GM23338 (cell line): ENCODE results near the gene STOM. TPM values are rescaled to one million over a fixed set of nuclear protein-coding genes. Genes with fewer than 3 reads are reported as not detected.

Experiments used
- ATAC-seq: fragments of 200-7000 bp; cut with Tn5 transposase; 3 replicates; pipeline ENCODE4 v1.9.1; 2020
- DNase-seq: peaks from one replicate; pipeline ENCODE4 v3.0.0-alpha.2; 2015; ENCODE audit warnings: low spot score
- H2AFZ ChIP-seq: fragments of 200-600 bp; sonication (generic); 2 replicates; pipeline ENCODE4 v1.8.0; 2016; ENCODE audit warnings: antibody characterized with exemption, mild to moderate bottlenecking, moderate library complexity
- H3F3A ChIP-seq: fragments of 200-600 bp; sonication (generic); replicated peaks from 2 replicates; pipeline ENCODE4 v1.8.0; 2017; ENCODE audit warnings: antibody characterized with exemption, mixed run types, low read depth
- H3K27ac ChIP-seq: fragments of 200-600 bp; sonication (generic); 2 replicates; pipeline ENCODE4 v1.6.1; 2016; ENCODE audit warnings: low read depth
- H3K27me3 ChIP-seq: fragments of 200-600 bp; sonication (generic); 2 replicates; pipeline ENCODE4 v1.8.0; 2016; ENCODE audit warnings: mild to moderate bottlenecking, mixed run types, moderate library complexity; ENCODE audit not compliant: insufficient read depth
- H3K36me3 ChIP-seq: fragments of 200-600 bp; sonication (generic); 2 replicates; pipeline ENCODE4 v1.8.0; 2016; ENCODE audit warnings: mild to moderate bottlenecking; ENCODE audit not compliant: insufficient read depth
- H3K4me1 ChIP-seq: fragments of 200-600 bp; sonication (generic); 2 replicates; pipeline ENCODE4 v1.8.0; 2016; ENCODE audit warnings: mild to moderate bottlenecking, moderate library complexity; ENCODE audit not compliant: insufficient read depth
- H3K4me2 ChIP-seq: fragments of 200-600 bp; sonication (generic); 2 replicates; pipeline ENCODE4 v1.7.1; 2017; ENCODE audit warnings: mixed run types
- H3K4me3 ChIP-seq: fragments of 200-600 bp; sonication (generic); 2 replicates; pipeline ENCODE4 v1.6.1; 2016; ENCODE audit warnings: mixed run types
- H3K79me2 ChIP-seq: fragments of 200-600 bp; sonication (generic); replicated peaks from 2 replicates; pipeline ENCODE4 v1.8.0; 2017; ENCODE audit warnings: mild to moderate bottlenecking; ENCODE audit not compliant: insufficient read depth
- H3K9me2 ChIP-seq: fragments of 200-600 bp; sonication (generic); 2 replicates; pipeline ENCODE4 v1.8.0; 2017; ENCODE audit not compliant: insufficient read depth
- H4K20me1 ChIP-seq: fragments of 200-600 bp; sonication (generic); replicated peaks from 2 replicates; pipeline ENCODE4 v1.8.0; 2017; ENCODE audit warnings: mild to moderate bottlenecking; ENCODE audit not compliant: insufficient read depth
- H3K27ac Mint-ChIP-seq: 2 replicates; pipeline ENCODE4 v1.8.0; 2020; ENCODE audit warnings: inconsistent platforms, mild to moderate bottlenecking, moderate library complexity, mixed read lengths
- H3K27me3 Mint-ChIP-seq: 3 replicates; pipeline ENCODE4 v1.8.0; 2022; ENCODE audit warnings: low read depth, mild to moderate bottlenecking, moderate library complexity, mixed read lengths, inconsistent platforms; ENCODE audit not compliant: insufficient read depth, poor library complexity
- H3K36me3 Mint-ChIP-seq: 3 replicates; pipeline ENCODE4 v1.8.0; 2021; ENCODE audit warnings: low read depth, mild to moderate bottlenecking, inconsistent platforms, moderate library complexity, mixed read lengths
- H3K4me1 Mint-ChIP-seq: 3 replicates; pipeline ENCODE4 v1.8.0; 2020; ENCODE audit warnings: mild to moderate bottlenecking, inconsistent platforms, mixed read lengths
- H3K4me3 Mint-ChIP-seq: 3 replicates; pipeline ENCODE4 v1.8.0; 2021; ENCODE audit warnings: moderate library complexity, mild to moderate bottlenecking, inconsistent platforms, mixed read lengths
- H3K9me3 Mint-ChIP-seq: 3 replicates; pipeline ENCODE4 v1.8.0; 2020; ENCODE audit warnings: moderate library complexity, mild to moderate bottlenecking, inconsistent platforms, mixed read lengths
- CREB1 ChIP-seq: fragments of 250-450 bp; sonication (Bioruptor Pico); IDR thresholded peaks from 2 replicates; pipeline ENCODE4 v1.5.0; 2020; ENCODE audit warnings: low read depth, mild to moderate bottlenecking, moderate library complexity
- EZH2 ChIP-seq: fragments of 200-600 bp; sonication (generic); IDR thresholded peaks from one replicate; pipeline ENCODE4 v1.8.0; 2017; ENCODE audit warnings: antibody characterized with exemption, mild to moderate bottlenecking, low read depth; ENCODE audit not compliant: unreplicated experiment
- EZH2phosphoT487 ChIP-seq: fragments of 200-600 bp; sonication (generic); IDR thresholded peaks from one replicate; pipeline ENCODE4 v1.8.1; 2018; ENCODE audit warnings: antibody characterized with exemption; ENCODE audit not compliant: unreplicated experiment
- REST ChIP-seq: IDR thresholded peaks from one replicate; pipeline ENCODE4 v1.6.1; 2018; ENCODE audit warnings: antibody characterized with exemption; ENCODE audit not compliant: unreplicated experiment
- STAT1 ChIP-seq: IDR thresholded peaks from one replicate; pipeline ENCODE4 v1.6.1; 2016; ENCODE audit warnings: antibody characterized with exemption; ENCODE audit not compliant: unreplicated experiment
- ZNF331 ChIP-seq: fragments of 250-450 bp; sonication (Bioruptor Pico); IDR thresholded peaks from 2 replicates; pipeline ENCODE4 v1.5.0; 2020; ENCODE audit warnings: low read depth, mild to moderate bottlenecking, moderate library complexity
- polyA plus RNA-seq: library from polyadenylated mRNA; unstranded; fragments of >200 nt; fragmentation: Nextera tagmentation; extraction: Ambion mirVana; gene quantifications from 2 replicates; pipeline ENCODE4 v1.2.1, GENCODE V29; 2016
- total RNA-seq: library from RNA; depleted of rRNA; stranded (reverse); fragments of >200 nt; shearing (Covaris generic); gene quantifications from 2 replicates; pipeline ENCODE4 v1.2.3, GENCODE V29; 2014
- TF ChIP-seq, protein P1 (sequence below): fragments of 250-450 bp; sonication (Bioruptor Pico); IDR thresholded peaks from 2 replicates; pipeline ENCODE4 v1.5.0; 2020; ENCODE audit warnings: mild to moderate bottlenecking, moderate library complexity

The STOM gene
- total and polyA plus RNA-seq, 2 experiments from 2014 or later = 29.4 to 51.1 TPM

- Mint-ChIP-seq H3K27me3 (peaks cover 31% of the 10 kb centered on the region), H3K4me3 (peak overlapping the region; percentile 76; the same call in 2 of the 3 replicates), H3K9me3 (peaks cover 8% of the 10 kb centered on the region), H3K4me1 (peaks cover 22% of the 10 kb centered on the region), H3K27ac (no peak overlapping the region), H3K36me3 (peaks cover 5% of the 10 kb centered on the region; the same call in 2 of the 3 replicates)
- Histone ChIP-seq H4K20me1 (no peaks in the 10 kb centered on the region), H3K79me2 (peaks cover 21% of the 10 kb centered on the region), H3K27me3 (peaks cover 10% of the 10 kb centered on the region), H3K4me1 (peaks cover 22% of the 10 kb centered on the region), H3F3A (no peaks in the 10 kb centered on the region), H3K4me2 (peak overlapping the region; percentile 53), H3K9me2 (no peaks in the 10 kb centered on the region), H3K4me3 (peak overlapping the region; percentile 64), H2AFZ (no peak overlapping the region), H3K36me3 (no peaks in the 10 kb centered on the region), H3K27ac (no peak overlapping the region)
- no peak for TF ChIP-seq EZH2
- TF ChIP-seq, protein P1, sequence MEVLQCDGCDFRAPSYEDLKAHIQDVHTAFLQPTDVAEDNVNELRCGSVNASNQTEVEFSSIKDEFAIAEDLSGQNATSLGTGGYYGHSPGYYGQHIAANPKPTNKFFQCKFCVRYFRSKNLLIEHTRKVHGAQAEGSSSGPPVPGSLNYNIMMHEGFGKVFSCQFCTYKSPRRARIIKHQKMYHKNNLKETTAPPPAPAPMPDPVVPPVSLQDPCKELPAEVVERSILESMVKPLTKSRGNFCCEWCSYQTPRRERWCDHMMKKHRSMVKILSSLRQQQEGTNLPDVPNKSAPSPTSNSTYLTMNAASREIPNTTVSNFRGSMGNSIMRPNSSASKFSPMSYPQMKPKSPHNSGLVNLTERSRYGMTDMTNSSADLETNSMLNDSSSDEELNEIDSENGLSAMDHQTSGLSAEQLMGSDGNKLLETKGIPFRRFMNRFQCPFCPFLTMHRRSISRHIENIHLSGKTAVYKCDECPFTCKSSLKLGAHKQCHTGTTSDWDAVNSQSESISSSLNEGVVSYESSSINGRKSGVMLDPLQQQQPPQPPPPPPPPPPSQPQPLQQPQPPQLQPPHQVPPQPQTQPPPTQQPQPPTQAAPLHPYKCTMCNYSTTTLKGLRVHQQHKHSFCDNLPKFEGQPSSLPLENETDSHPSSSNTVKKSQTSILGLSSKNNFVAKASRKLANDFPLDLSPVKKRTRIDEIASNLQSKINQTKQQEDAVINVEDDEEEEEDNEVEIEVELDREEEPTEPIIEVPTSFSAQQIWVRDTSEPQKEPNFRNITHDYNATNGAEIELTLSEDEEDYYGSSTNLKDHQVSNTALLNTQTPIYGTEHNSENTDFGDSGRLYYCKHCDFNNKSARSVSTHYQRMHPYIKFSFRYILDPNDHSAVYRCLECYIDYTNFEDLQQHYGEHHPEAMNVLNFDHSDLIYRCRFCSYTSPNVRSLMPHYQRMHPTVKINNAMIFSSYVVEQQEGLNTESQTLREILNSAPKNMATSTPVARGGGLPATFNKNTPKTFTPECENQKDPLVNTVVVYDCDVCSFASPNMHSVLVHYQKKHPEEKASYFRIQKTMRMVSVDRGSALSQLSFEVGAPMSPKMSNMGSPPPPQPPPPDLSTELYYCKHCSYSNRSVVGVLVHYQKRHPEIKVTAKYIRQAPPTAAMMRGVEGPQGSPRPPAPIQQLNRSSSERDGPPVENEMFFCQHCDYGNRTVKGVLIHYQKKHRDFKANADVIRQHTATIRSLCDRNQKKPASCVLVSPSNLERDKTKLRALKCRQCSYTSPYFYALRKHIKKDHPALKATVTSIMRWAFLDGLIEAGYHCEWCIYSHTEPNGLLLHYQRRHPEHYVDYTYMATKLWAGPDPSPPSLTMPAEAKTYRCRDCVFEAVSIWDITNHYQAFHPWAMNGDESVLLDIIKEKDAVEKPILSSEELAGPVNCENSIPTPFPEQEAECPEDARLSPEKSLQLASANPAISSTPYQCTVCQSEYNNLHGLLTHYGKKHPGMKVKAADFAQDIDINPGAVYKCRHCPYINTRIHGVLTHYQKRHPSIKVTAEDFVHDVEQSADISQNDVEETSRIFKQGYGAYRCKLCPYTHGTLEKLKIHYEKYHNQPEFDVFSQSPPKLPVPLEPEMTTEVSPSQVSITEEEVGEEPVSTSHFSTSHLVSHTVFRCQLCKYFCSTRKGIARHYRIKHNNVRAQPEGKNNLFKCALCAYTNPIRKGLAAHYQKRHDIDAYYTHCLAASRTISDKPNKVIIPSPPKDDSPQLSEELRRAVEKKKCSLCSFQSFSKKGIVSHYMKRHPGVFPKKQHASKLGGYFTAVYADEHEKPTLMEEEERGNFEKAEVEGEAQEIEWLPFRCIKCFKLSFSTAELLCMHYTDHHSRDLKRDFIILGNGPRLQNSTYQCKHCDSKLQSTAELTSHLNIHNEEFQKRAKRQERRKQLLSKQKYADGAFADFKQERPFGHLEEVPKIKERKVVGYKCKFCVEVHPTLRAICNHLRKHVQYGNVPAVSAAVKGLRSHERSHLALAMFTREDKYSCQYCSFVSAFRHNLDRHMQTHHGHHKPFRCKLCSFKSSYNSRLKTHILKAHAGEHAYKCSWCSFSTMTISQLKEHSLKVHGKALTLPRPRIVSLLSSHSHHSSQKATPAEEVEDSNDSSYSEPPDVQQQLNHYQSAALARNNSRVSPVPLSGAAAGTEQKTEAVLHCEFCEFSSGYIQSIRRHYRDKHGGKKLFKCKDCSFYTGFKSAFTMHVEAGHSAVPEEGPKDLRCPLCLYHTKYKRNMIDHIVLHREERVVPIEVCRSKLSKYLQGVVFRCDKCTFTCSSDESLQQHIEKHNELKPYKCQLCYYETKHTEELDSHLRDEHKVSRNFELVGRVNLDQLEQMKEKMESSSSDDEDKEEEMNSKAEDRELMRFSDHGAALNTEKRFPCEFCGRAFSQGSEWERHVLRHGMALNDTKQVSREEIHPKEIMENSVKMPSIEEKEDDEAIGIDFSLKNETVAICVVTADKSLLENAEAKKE (CRISPR knock-in tag) = no peak
- TF ChIP-seq STAT1 = no peak
- no peak for TF ChIP-seq EZH2phosphoT487
- DNase-seq (no peak), ATAC-seq (no peak)
These were observed 1.3 kb downstream of the STOM start for GRCh38 chr9:121368745-121369144.

- Mint-ChIP-seq H3K4me3 (peak overlapping the region; percentile 24; the same call in 1 of the 3 replicates), H3K4me1 (peaks cover 22% of the 10 kb centered on the region), H3K27ac (no peak overlapping the region), H3K9me3 (peaks cover 8% of the 10 kb centered on the region), H3K36me3 (peaks cover 5% of the 10 kb centered on the region; the same call in 2 of the 3 replicates), H3K27me3 (peaks cover 31% of the 10 kb centered on the region)
- Histone ChIP-seq H4K20me1 (no peaks in the 10 kb centered on the region), H3K4me3 (peak overlapping the region; percentile 64), H3K4me2 (peak overlapping the region; percentile 53), H3K4me1 (peaks cover 22% of the 10 kb centered on the region), H3K36me3 (no peaks in the 10 kb centered on the region), H2AFZ (no peak overlapping the region), H3K27me3 (peaks cover 10% of the 10 kb centered on the region), H3F3A (no peaks in the 10 kb centered on the region), H3K9me2 (no peaks in the 10 kb centered on the region), H3K27ac (peak overlapping the region; percentile 79), H3K79me2 (peaks cover 21% of the 10 kb centered on the region)
- no peak for ATAC-seq
- DNase-seq = peak; percentile 50
- no peak for TF ChIP-seq CREB1 (CRISPR knock-in tag)
- no peak for TF ChIP-seq ZNF331
- no peak for TF ChIP-seq REST
These were observed 1.9 kb downstream of the STOM start for GRCh38 chr9:121368138-121368522.
